HCT116 (cell line): ENCODE data around the gene OR1N2. TPM values are rescaled to one million over a fixed set of nuclear protein-coding genes. Genes with fewer than 3 reads are reported as not detected.

Source experiments
- ATAC-seq: fragments of 200-7000 bp; cut with Tn5 transposase; 2 replicates; pipeline ENCODE4 v1.9.1; 2020; ENCODE audit warnings: mild to moderate bottlenecking, moderate library complexity
- BruUV-seq: library from RNA; stranded (reverse); fragments of 400-500 nt; replicated peaks from 2 replicates; lab custom pipeline; 2021; lab: Mats Ljungman, UMichigan
- CTCF ChIA-PET: fragments of 300-600 bp; sonication (Branson Sonifier 250); formaldehyde crosslinking; loops from one replicate; lab custom pipeline; 2021; ENCODE audit warnings: antibody characterized with exemption; lab: Charles Lee
- POLR2A ChIA-PET: fragments of 300-600, 350-600 bp; sonication (Branson Sonifier 250); formaldehyde crosslinking; loops from one replicate; lab custom pipeline; 2021; ENCODE audit warnings: antibody characterized with exemption; lab: Charles Lee
- RAD21 ChIA-PET, 2 experiments: fragments of 300-600 bp; sonication (Branson Sonifier 250); formaldehyde crosslinking; loops; one replicate each; lab custom pipeline; 2023; ENCODE audit warnings: low total read pairs in 2 of 2; ENCODE audit not compliant: uncharacterized antibody in 2 of 2, unreplicated experiment in 2 of 2, low non-redundant PET in 1 of 2; lab: Charles Lee
- DNase-seq: peaks from one replicate; pipeline ENCODE4 v3.0.0-alpha.2; 2010; ENCODE audit warnings: low read depth, low spot score
- H2AFZ ChIP-seq: fragments of 200-600 bp; shearing (Covaris generic), sonication (generic); 2 replicates; pipeline ENCODE4 v1.6.1; 2017; ENCODE audit warnings: low read depth, mixed run types, mixed read lengths, antibody characterized with exemption, low read length; ENCODE audit not compliant: poor library complexity, severe bottlenecking
- H3K27ac ChIP-seq: 2 replicates; pipeline ENCODE4 v1.5.1; 2012; ENCODE audit warnings: low read depth, low read length
- H3K27me3 ChIP-seq: fragments of 200-600 bp; sonication (generic); 2 replicates; pipeline ENCODE4 v1.6.1; 2016; ENCODE audit warnings: mixed run types, low read length, mixed read lengths; ENCODE audit not compliant: insufficient read depth
- H3K36me3 ChIP-seq, 2 experiments: fragments of 200-500 bp in 1 of 2; fragments of 200-600 bp in 1 of 2; sonication (Bioruptor generic) in 1 of 2; sonication (generic) in 1 of 2; 2 replicates each; pipeline versions ENCODE4 v1.5.1 to v1.6.1; 2014 to 2016; ENCODE audit warnings: low read length in 2 of 2, inconsistent platforms in 1 of 2, mixed read lengths in 1 of 2, mixed run types in 1 of 2; ENCODE audit not compliant: insufficient read depth in 2 of 2, control insufficient read depth in 1 of 2
- H3K4me1 ChIP-seq, 2 experiments: fragments of 200-600 bp in 1 of 2; sonication (generic) in 1 of 2; 2 replicates each; pipeline versions ENCODE4 v1.5.1 to v1.6.1; 2012 to 2017; ENCODE audit warnings: low read length in 2 of 2, inconsistent platforms in 1 of 2, mild to moderate bottlenecking in 1 of 2, mixed read lengths in 1 of 2, mixed run types in 1 of 2, moderate library complexity in 1 of 2; ENCODE audit not compliant: insufficient read depth in 2 of 2, control insufficient read depth in 1 of 2
- H3K4me2 ChIP-seq: fragments of 200-600 bp; sonication (generic); 2 replicates; pipeline ENCODE4 v1.6.1; 2017; ENCODE audit warnings: mixed run types, low read length, mixed read lengths
- H3K4me3 ChIP-seq, 2 experiments: fragments of 200-600 bp in 1 of 2; sonication (generic) in 1 of 2; replicated peaks in 1 of 2; 2 replicates each; pipeline ENCODE4 v1.5.1; 2011 to 2016; ENCODE audit warnings: low read length in 2 of 2, control low read depth in 1 of 2, low read depth in 1 of 2, mild to moderate bottlenecking in 1 of 2, mixed read lengths in 1 of 2, mixed run types in 1 of 2
- H3K79me2 ChIP-seq: fragments of 200-600 bp; sonication (generic); 2 replicates; pipeline ENCODE4 v1.6.1; 2017; ENCODE audit warnings: mild to moderate bottlenecking, mixed run types, low read length, moderate library complexity, mixed read lengths; ENCODE audit not compliant: insufficient read depth
- H3K9ac ChIP-seq: fragments of 200-600 bp; sonication (generic); 2 replicates; pipeline ENCODE4 v1.6.1; 2016; ENCODE audit warnings: low read length, mixed read lengths
- H3K9me2 ChIP-seq: fragments of 200-600 bp; sonication (generic), shearing (Covaris generic); 2 replicates; pipeline ENCODE4 v1.6.1; 2017; ENCODE audit warnings: mixed run types, mild to moderate bottlenecking, moderate library complexity; ENCODE audit not compliant: insufficient read depth
- H3K9me3 ChIP-seq, 2 experiments: fragments of 200-500 bp in 1 of 2; fragments of 200-600 bp in 1 of 2; sonication (Bioruptor generic) in 1 of 2; sonication (generic) in 1 of 2; 2 replicates each; pipeline ENCODE4 v1.6.1; 2014 to 2017; ENCODE audit warnings: low read length in 2 of 2, mixed read lengths in 2 of 2, inconsistent platforms in 1 of 2, low read depth in 1 of 2, mild to moderate bottlenecking in 1 of 2, mixed run types in 1 of 2, moderate library complexity in 1 of 2; ENCODE audit not compliant: control insufficient read depth in 1 of 2, insufficient read depth in 1 of 2
- H4K20me1 ChIP-seq: fragments of 200-600 bp; sonication (generic), shearing (Covaris generic); 2 replicates; pipeline ENCODE4 v1.6.1; 2017; ENCODE audit warnings: mixed run types, mild to moderate bottlenecking, moderate library complexity; ENCODE audit not compliant: insufficient read depth
- CBX3 ChIP-seq: IDR thresholded peaks from 2 replicates; pipeline ENCODE4 v1.6.1; 2012; ENCODE audit warnings: low read depth
- CEBPB ChIP-seq: IDR thresholded peaks from 2 replicates; pipeline ENCODE4 v1.6.1; 2012; ENCODE audit warnings: low read depth
- EGR1 ChIP-seq: IDR thresholded peaks from 2 replicates; pipeline ENCODE4 v1.6.1; 2012; ENCODE audit warnings: low read depth
- EZH2 ChIP-seq: fragments of 200-600 bp; sonication (generic); IDR thresholded peaks from 2 replicates; pipeline ENCODE4 v1.6.1; 2017; ENCODE audit warnings: antibody characterized with exemption, mixed run types
- JUND ChIP-seq: IDR thresholded peaks from 2 replicates; pipeline ENCODE4 v1.6.1; 2012
- POLR2A ChIP-seq: IDR thresholded peaks from 2 replicates; pipeline ENCODE4 v1.7.0; 2011; ENCODE audit warnings: borderline replicate concordance; ENCODE audit not compliant: insufficient read depth, insufficient read length; ENCODE audit errors: extremely low read depth
- RAD21 ChIP-seq: IDR thresholded peaks from 2 replicates; pipeline ENCODE4 v1.6.1; 2012; ENCODE audit warnings: low read depth, mild to moderate bottlenecking
- SP1 ChIP-seq: IDR thresholded peaks from 2 replicates; pipeline ENCODE4 v1.6.1; 2012; ENCODE audit warnings: low read depth
- SRF ChIP-seq: IDR thresholded peaks from 2 replicates; pipeline ENCODE4 v1.6.1; 2012; ENCODE audit warnings: low read depth
- TCF7L2 ChIP-seq: IDR thresholded peaks from 2 replicates; pipeline ENCODE4 v1.7.0; 2011; ENCODE audit warnings: borderline replicate concordance, inconsistent platforms; ENCODE audit not compliant: insufficient read depth, insufficient read length; ENCODE audit errors: extremely low read depth
- YY1 ChIP-seq: IDR thresholded peaks from 2 replicates; pipeline ENCODE4 v1.6.1; 2011; ENCODE audit warnings: low read length, low read depth, moderate library complexity, mild to moderate bottlenecking; ENCODE audit not compliant: insufficient replicate concordance; ENCODE audit errors: extremely low read depth
- ZFX ChIP-seq: fragments of 450-650 bp; IDR thresholded peaks from 2 replicates; pipeline ENCODE4 v1.6.1; 2017
- ZNF274 ChIP-seq: fragments of 200-500 bp; sonication (Bioruptor generic); IDR thresholded peaks from 2 replicates; pipeline ENCODE4 v1.6.1; 2014; ENCODE audit warnings: mild to moderate bottlenecking, low read depth, low read length, inconsistent platforms
- intact Hi-C: fragments of 100-400 bp; cut with micrococcal nuclease; formaldehyde crosslinking; loops from 2 replicates; pipeline ENCODE4 v1.10.0; 2022
- total RNA-seq: library from RNA; stranded (reverse); gene quantifications from one replicate; pipeline ENCODE4 v1.2.1, GENCODE V29; 2021; ENCODE audit not compliant: unreplicated experiment
- TF ChIP-seq, protein P1 (sequence below): IDR thresholded peaks from 2 replicates; pipeline ENCODE4 v1.6.1; 2012
- TF ChIP-seq, protein P2 (sequence below), 3 experiments: fragments of 200-600 bp in 1 of 3; sonication (generic) in 1 of 3; IDR thresholded peaks in 2 of 3; conservative IDR thresholded peaks in 1 of 3; 2 replicates each; pipeline ENCODE4 v1.5.1; 2012 to 2017; ENCODE audit warnings: low read depth in 2 of 3, low read length in 2 of 3, antibody characterized with exemption in 1 of 3, borderline replicate concordance in 1 of 3, control low read depth in 1 of 3, mild to moderate bottlenecking in 1 of 3, mixed read lengths in 1 of 3, mixed run types in 1 of 3, moderate library complexity in 1 of 3; ENCODE audit not compliant: insufficient read depth in 1 of 3
- TF ChIP-seq, protein P3 (sequence below): IDR thresholded peaks from 2 replicates; pipeline ENCODE4 v1.6.1; 2012
- TF ChIP-seq, protein P4 (sequence below): IDR thresholded peaks from 2 replicates; pipeline ENCODE4 v1.6.1; 2012; ENCODE audit warnings: low read depth
- TF ChIP-seq, protein P5 (sequence below): IDR thresholded peaks from 2 replicates; pipeline ENCODE4 v1.6.1; 2011; ENCODE audit warnings: mild to moderate bottlenecking, low read length, moderate library complexity; ENCODE audit not compliant: insufficient replicate concordance; ENCODE audit errors: extremely low read depth

The OR1N2 gene
- total RNA-seq, 1 experiment from 2014 or later, result not detected

DNA sequence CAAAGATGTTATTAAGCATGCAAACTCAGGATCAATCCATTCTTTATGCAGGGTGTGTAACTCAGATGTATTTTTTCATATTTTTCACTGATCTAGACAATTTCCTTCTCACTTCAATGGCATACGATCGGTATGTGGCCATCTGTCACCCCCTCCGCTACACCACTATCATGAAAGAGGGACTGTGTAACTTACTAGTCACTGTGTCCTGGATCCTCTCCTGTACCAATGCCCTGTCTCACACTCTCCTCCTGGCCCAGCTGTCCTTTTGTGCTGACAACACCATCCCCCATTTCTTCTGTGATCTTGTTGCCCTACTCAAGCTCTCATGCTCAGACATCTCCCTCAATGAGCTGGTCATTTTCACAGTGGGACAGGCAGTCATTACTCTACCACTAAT lies 33.5 kb upstream of the OR1N2 start (continued):
- TF ChIP-seq, protein P1, sequence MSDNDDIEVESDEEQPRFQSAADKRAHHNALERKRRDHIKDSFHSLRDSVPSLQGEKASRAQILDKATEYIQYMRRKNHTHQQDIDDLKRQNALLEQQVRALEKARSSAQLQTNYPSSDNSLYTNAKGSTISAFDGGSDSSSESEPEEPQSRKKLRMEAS, result no peak
- TF ChIP-seq SRF, result no peak
- no peak for TF ChIP-seq SP1
- TF ChIP-seq EZH2, result no peak
- TF ChIP-seq RAD21, result no peak

DNA sequence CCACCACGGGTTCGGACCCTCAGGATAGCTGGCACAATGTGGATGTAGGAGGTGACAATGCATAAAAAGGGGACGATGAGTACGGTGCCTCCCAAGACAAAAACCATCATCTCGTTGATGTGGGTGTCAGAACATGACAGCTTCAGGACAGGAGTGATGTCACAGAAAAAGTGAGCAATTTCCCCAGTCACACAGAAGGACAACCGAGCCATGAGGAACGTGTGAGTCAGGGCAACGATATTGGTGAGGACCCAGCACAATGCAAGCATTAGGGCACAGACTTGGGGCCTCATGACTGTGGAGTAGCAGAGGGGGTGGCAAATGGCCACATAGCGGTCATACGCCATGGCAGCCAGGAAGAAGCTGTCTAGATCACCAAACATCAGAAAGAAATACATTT lies 26.3 kb upstream of the OR1N2 start:
- BruUV-seq, result no TSS peak
- H3K4me2 ChIP-seq, result no peak overlapping the region
- ChIA-PET RAD21 (no interaction called here), POLR2A (no interaction called here), CTCF (no interaction called here)
- DNase-seq, result no peak
- peaks cover 24% of the 10 kb centered on the region; the same call in 1 of the 2 replicates for H3K27me3 ChIP-seq
- H3K4me1 ChIP-seq, result no peaks in the 10 kb centered on the region
- no peak overlapping the region for H2AFZ ChIP-seq
- TF ChIP-seq, protein P2, sequence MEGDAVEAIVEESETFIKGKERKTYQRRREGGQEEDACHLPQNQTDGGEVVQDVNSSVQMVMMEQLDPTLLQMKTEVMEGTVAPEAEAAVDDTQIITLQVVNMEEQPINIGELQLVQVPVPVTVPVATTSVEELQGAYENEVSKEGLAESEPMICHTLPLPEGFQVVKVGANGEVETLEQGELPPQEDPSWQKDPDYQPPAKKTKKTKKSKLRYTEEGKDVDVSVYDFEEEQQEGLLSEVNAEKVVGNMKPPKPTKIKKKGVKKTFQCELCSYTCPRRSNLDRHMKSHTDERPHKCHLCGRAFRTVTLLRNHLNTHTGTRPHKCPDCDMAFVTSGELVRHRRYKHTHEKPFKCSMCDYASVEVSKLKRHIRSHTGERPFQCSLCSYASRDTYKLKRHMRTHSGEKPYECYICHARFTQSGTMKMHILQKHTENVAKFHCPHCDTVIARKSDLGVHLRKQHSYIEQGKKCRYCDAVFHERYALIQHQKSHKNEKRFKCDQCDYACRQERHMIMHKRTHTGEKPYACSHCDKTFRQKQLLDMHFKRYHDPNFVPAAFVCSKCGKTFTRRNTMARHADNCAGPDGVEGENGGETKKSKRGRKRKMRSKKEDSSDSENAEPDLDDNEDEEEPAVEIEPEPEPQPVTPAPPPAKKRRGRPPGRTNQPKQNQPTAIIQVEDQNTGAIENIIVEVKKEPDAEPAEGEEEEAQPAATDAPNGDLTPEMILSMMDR (IDR thresholded peaks at IDR 0.05 in 2 of 3, conservative IDR thresholded peaks at IDR 0.05 in 1 of 3; ENCODE audit: borderline replicate concordance in 1 of 3, insufficient read depth in 1 of 3, low read depth in 2 of 3, low read length in 2 of 3), result no peak
- TF ChIP-seq JUND, result no peak
- TF ChIP-seq, protein P3, sequence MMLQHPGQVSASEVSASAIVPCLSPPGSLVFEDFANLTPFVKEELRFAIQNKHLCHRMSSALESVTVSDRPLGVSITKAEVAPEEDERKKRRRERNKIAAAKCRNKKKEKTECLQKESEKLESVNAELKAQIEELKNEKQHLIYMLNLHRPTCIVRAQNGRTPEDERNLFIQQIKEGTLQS, result no peak
- no peak for TF ChIP-seq ZNF274
- no peak for TF ChIP-seq EZH2
- TF ChIP-seq ZFX, result no peak
- TF ChIP-seq RAD21, result no peak
- TF ChIP-seq POLR2A, result no peak
- no peak for TF ChIP-seq TCF7L2
- TF ChIP-seq SP1, result no peak
- TF ChIP-seq EGR1, result no peak
- TF ChIP-seq CEBPB, result no peak
- TF ChIP-seq CBX3, result no peak
- TF ChIP-seq, protein P4, sequence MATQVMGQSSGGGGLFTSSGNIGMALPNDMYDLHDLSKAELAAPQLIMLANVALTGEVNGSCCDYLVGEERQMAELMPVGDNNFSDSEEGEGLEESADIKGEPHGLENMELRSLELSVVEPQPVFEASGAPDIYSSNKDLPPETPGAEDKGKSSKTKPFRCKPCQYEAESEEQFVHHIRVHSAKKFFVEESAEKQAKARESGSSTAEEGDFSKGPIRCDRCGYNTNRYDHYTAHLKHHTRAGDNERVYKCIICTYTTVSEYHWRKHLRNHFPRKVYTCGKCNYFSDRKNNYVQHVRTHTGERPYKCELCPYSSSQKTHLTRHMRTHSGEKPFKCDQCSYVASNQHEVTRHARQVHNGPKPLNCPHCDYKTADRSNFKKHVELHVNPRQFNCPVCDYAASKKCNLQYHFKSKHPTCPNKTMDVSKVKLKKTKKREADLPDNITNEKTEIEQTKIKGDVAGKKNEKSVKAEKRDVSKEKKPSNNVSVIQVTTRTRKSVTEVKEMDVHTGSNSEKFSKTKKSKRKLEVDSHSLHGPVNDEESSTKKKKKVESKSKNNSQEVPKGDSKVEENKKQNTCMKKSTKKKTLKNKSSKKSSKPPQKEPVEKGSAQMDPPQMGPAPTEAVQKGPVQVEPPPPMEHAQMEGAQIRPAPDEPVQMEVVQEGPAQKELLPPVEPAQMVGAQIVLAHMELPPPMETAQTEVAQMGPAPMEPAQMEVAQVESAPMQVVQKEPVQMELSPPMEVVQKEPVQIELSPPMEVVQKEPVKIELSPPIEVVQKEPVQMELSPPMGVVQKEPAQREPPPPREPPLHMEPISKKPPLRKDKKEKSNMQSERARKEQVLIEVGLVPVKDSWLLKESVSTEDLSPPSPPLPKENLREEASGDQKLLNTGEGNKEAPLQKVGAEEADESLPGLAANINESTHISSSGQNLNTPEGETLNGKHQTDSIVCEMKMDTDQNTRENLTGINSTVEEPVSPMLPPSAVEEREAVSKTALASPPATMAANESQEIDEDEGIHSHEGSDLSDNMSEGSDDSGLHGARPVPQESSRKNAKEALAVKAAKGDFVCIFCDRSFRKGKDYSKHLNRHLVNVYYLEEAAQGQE, result no peak
- TF ChIP-seq, protein P5, sequence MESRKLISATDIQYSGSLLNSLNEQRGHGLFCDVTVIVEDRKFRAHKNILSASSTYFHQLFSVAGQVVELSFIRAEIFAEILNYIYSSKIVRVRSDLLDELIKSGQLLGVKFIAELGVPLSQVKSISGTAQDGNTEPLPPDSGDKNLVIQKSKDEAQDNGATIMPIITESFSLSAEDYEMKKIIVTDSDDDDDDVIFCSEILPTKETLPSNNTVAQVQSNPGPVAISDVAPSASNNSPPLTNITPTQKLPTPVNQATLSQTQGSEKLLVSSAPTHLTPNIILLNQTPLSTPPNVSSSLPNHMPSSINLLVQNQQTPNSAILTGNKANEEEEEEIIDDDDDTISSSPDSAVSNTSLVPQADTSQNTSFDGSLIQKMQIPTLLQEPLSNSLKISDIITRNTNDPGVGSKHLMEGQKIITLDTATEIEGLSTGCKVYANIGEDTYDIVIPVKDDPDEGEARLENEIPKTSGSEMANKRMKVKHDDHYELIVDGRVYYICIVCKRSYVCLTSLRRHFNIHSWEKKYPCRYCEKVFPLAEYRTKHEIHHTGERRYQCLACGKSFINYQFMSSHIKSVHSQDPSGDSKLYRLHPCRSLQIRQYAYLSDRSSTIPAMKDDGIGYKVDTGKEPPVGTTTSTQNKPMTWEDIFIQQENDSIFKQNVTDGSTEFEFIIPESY, result no peak
- TF ChIP-seq SRF, result no peak
- no peak for TF ChIP-seq YY1
- TF ChIP-seq, protein P1, result no peak
- intact Hi-C loops, result no loop called here
- ATAC-seq, result no peak
- H3K9ac ChIP-seq, result no peak overlapping the region
- H3K79me2 ChIP-seq, result no peaks in the 10 kb centered on the region
- no peak overlapping the region for H3K27ac ChIP-seq
- no peaks in the 10 kb centered on the region for H3K9me2 ChIP-seq
- H3K4me3 ChIP-seq, result no peak overlapping the region
- no peaks in the 10 kb centered on the region for H3K36me3 ChIP-seq
- H4K20me1 ChIP-seq, result no peaks in the 10 kb centered on the region
- H3K9me3 ChIP-seq, result no peaks in the 10 kb centered on the region
